ENCODE measurements around the gene NUBP1.
"Not testable (repeated sequence)": the region's sequence is repeated elsewhere in the genome, so short reads cannot be mapped to it uniquely, and the experiment has no call there.

The NUBP1 gene

GRCh38 chr16:10738231-10739077 is 5.2 kb upstream of the NUBP1 start:
- Histone ChIP-seq H3K4me3 (ENCODE audit: low read depth in 1 of 2, low read length in 2 of 2) (no peak overlapping the region), H3K36me3 (ENCODE audit: control insufficient read depth in 1 of 2, insufficient read depth in 2 of 2, low read length in 2 of 2) (no peaks in the 10 kb centered on the region), H3K27ac (ENCODE audit: low read length) (peak overlapping the region; percentile 74), H3K9me3 (ENCODE audit: control insufficient read depth in 1 of 2, low read length in 2 of 2) (no peaks in the 10 kb centered on the region), H3K4me1 (ENCODE audit: control insufficient read depth in 1 of 2, insufficient read depth in 2 of 2, low read length in 2 of 2) (peaks cover 0 to 10% of the 10 kb centered on the region in 2 donors), H3K27me3 (ENCODE audit: low read depth, low read length) (no peaks in the 10 kb centered on the region)

GRCh38 chr16:10740000-10740844 is 3.4 kb upstream of the NUBP1 start:
- H3K9me3 ChIP-seq (ENCODE audit: control insufficient read depth in 1 of 2, low read length in 2 of 2), result no peaks in the 10 kb centered on the region
- H3K27me3 ChIP-seq (ENCODE audit: low read depth, low read length), result no peaks in the 10 kb centered on the region
- H3K4me3 ChIP-seq (ENCODE audit: low read depth in 1 of 2, low read length in 2 of 2), result no peak overlapping the region
- H3K27ac ChIP-seq (ENCODE audit: low read length), result no peak overlapping the region
- peaks cover 0 to 20% of the 10 kb centered on the region in 2 donors for H3K4me1 ChIP-seq (ENCODE audit: control insufficient read depth in 1 of 2, insufficient read depth in 2 of 2, low read length in 2 of 2)
- peaks cover 0 to 3% of the 10 kb centered on the region in 2 donors for H3K36me3 ChIP-seq (ENCODE audit: control insufficient read depth in 1 of 2, insufficient read depth in 2 of 2, low read length in 2 of 2)

GRCh38 chr16:10740845-10741208 is 2.8 kb upstream of the NUBP1 start:
- no peaks in the 10 kb centered on the region for H3K27me3 ChIP-seq (ENCODE audit: low read depth, low read length)
- H3K4me3 ChIP-seq (ENCODE audit: low read depth in 1 of 2, low read length in 2 of 2), result no peak overlapping the region
- peaks cover 2 to 26% of the 10 kb centered on the region in 2 donors for H3K4me1 ChIP-seq (ENCODE audit: control insufficient read depth in 1 of 2, insufficient read depth in 2 of 2, low read length in 2 of 2)
- no peak overlapping the region for H3K27ac ChIP-seq (ENCODE audit: low read length)
- H3K9me3 ChIP-seq (ENCODE audit: control insufficient read depth in 1 of 2, low read length in 2 of 2), result no peaks in the 10 kb centered on the region
- H3K36me3 ChIP-seq (ENCODE audit: control insufficient read depth in 1 of 2, insufficient read depth in 2 of 2, low read length in 2 of 2), result peaks cover 0 to 3% of the 10 kb centered on the region in 2 donors

- not testable (repeated sequence) for H3K4me3 ChIP-seq (ENCODE audit: low read depth in 1 of 2, low read length in 2 of 2); H3K27ac ChIP-seq (ENCODE audit: low read length); H3K9me3 ChIP-seq (ENCODE audit: control insufficient read depth in 1 of 2, low read length in 2 of 2); H3K27me3 ChIP-seq (ENCODE audit: low read depth, low read length); H3K36me3 ChIP-seq (ENCODE audit: control insufficient read depth in 1 of 2, insufficient read depth in 2 of 2, low read length in 2 of 2)
- peaks cover 4 to 26% of the 10 kb centered on the region in 2 donors for H3K4me1 ChIP-seq (ENCODE audit: control insufficient read depth in 1 of 2, insufficient read depth in 2 of 2, low read length in 2 of 2)
Measured at GRCh38 chr16:10741249-10741648, 2.4 kb upstream of the NUBP1 start.

GRCh38 chr16:10741844-10742243 is 1.8 kb upstream of the NUBP1 start:
- peaks cover 0 to 3% of the 10 kb centered on the region in 2 donors for H3K36me3 ChIP-seq (ENCODE audit: control insufficient read depth in 1 of 2, insufficient read depth in 2 of 2, low read length in 2 of 2)
- H3K4me3 ChIP-seq (ENCODE audit: low read depth in 1 of 2, low read length in 2 of 2), result no peak overlapping the region
- H3K4me1 ChIP-seq (ENCODE audit: control insufficient read depth in 1 of 2, insufficient read depth in 2 of 2, low read length in 2 of 2), result peaks cover 4 to 26% of the 10 kb centered on the region in 2 donors
- H3K27me3 ChIP-seq (ENCODE audit: low read depth, low read length), result no peaks in the 10 kb centered on the region
- no peaks in the 10 kb centered on the region for H3K9me3 ChIP-seq (ENCODE audit: control insufficient read depth in 1 of 2, low read length in 2 of 2)
- H3K27ac ChIP-seq (ENCODE audit: low read length), result no peak overlapping the region

- Histone ChIP-seq H3K4me1 (ENCODE audit: control insufficient read depth in 1 of 2, insufficient read depth in 2 of 2, low read length in 2 of 2) (peaks cover 4 to 20% of the 10 kb centered on the region in 2 donors), H3K27me3 (ENCODE audit: low read depth, low read length) (no peaks in the 10 kb centered on the region), H3K9me3 (ENCODE audit: control insufficient read depth in 1 of 2, low read length in 2 of 2) (no peaks in the 10 kb centered on the region), H3K36me3 (ENCODE audit: control insufficient read depth in 1 of 2, insufficient read depth in 2 of 2, low read length in 2 of 2) (peaks cover 0 to 14% of the 10 kb centered on the region in 2 donors), H3K27ac (ENCODE audit: low read length) (peak overlapping the region; percentile 95), H3K4me3 (ENCODE audit: low read depth in 1 of 2, low read length in 2 of 2) (peak overlapping the region; percentile 61 to 80)
Measured at GRCh38 chr16:10743227-10743609, 424 bp upstream of the NUBP1 start.

GRCh38 chr16:10744370-10745030 is 858 bp downstream of the NUBP1 start:
- peaks cover 4 to 20% of the 10 kb centered on the region in 2 donors for H3K4me1 ChIP-seq (ENCODE audit: control insufficient read depth in 1 of 2, insufficient read depth in 2 of 2, low read length in 2 of 2)
- no peaks in the 10 kb centered on the region for H3K9me3 ChIP-seq (ENCODE audit: control insufficient read depth in 1 of 2, low read length in 2 of 2)
- peak overlapping the region; percentile 91 for H3K27ac ChIP-seq (ENCODE audit: low read length)
- H3K27me3 ChIP-seq (ENCODE audit: low read depth, low read length), result no peaks in the 10 kb centered on the region
- H3K36me3 ChIP-seq (ENCODE audit: control insufficient read depth in 1 of 2, insufficient read depth in 2 of 2, low read length in 2 of 2), result peaks cover 5 to 22% of the 10 kb centered on the region in 2 donors
- peak overlapping the region; percentile 61 to 80 for H3K4me3 ChIP-seq (ENCODE audit: low read depth in 1 of 2, low read length in 2 of 2)

- H3K9me3 ChIP-seq (ENCODE audit: control insufficient read depth in 1 of 2, low read length in 2 of 2), result no peaks in the 10 kb centered on the region
- H3K27ac ChIP-seq (ENCODE audit: low read length), result no peak overlapping the region
- no peaks in the 10 kb centered on the region for H3K27me3 ChIP-seq (ENCODE audit: low read depth, low read length)
- peaks cover 4 to 20% of the 10 kb centered on the region in 2 donors for H3K4me1 ChIP-seq (ENCODE audit: control insufficient read depth in 1 of 2, insufficient read depth in 2 of 2, low read length in 2 of 2)
- peaks cover 9 to 25% of the 10 kb centered on the region in 2 donors for H3K36me3 ChIP-seq (ENCODE audit: control insufficient read depth in 1 of 2, insufficient read depth in 2 of 2, low read length in 2 of 2)
- no peak overlapping the region for H3K4me3 ChIP-seq (ENCODE audit: low read depth in 1 of 2, low read length in 2 of 2)
Measured at GRCh38 chr16:10745841-10746240, 2.2 kb downstream of the NUBP1 start.

GRCh38 chr16:10750793-10751192 is 7.2 kb downstream of the NUBP1 start:
- H3K4me3 ChIP-seq (ENCODE audit: low read depth in 1 of 2, low read length in 2 of 2), result no peak overlapping the region
- peaks cover 27 to 50% of the 10 kb centered on the region in 2 donors for H3K36me3 ChIP-seq (ENCODE audit: control insufficient read depth in 1 of 2, insufficient read depth in 2 of 2, low read length in 2 of 2)
- no peaks in the 10 kb centered on the region for H3K27me3 ChIP-seq (ENCODE audit: low read depth, low read length)
- no peak overlapping the region for H3K27ac ChIP-seq (ENCODE audit: low read length)
- H3K9me3 ChIP-seq (ENCODE audit: control insufficient read depth in 1 of 2, low read length in 2 of 2), result no peaks in the 10 kb centered on the region
- peaks cover under 1 to 3% of the 10 kb centered on the region in 2 donors for H3K4me1 ChIP-seq (ENCODE audit: control insufficient read depth in 1 of 2, insufficient read depth in 2 of 2, low read length in 2 of 2)

GRCh38 chr16:10751291-10751697 is 7.7 kb downstream of the NUBP1 start:
- peaks cover 28 to 51% of the 10 kb centered on the region in 2 donors for H3K36me3 ChIP-seq (ENCODE audit: control insufficient read depth in 1 of 2, insufficient read depth in 2 of 2, low read length in 2 of 2)

More at GRCh38 chr16:10751291-10751697, 7.7 kb downstream of the NUBP1 start:
- Histone ChIP-seq H3K4me1 (ENCODE audit: control insufficient read depth in 1 of 2, insufficient read depth in 2 of 2, low read length in 2 of 2) (no peaks in the 10 kb centered on the region), H3K9me3 (ENCODE audit: control insufficient read depth in 1 of 2, low read length in 2 of 2) (no peaks in the 10 kb centered on the region), H3K4me3 (ENCODE audit: low read depth in 1 of 2, low read length in 2 of 2) (no peak overlapping the region), H3K27ac (ENCODE audit: low read length) (peak overlapping the region; percentile 8), H3K27me3 (ENCODE audit: low read depth, low read length) (no peaks in the 10 kb centered on the region)
